Measurements from ENCODE around the gene ARID3A.

ARID3A gene

DNA sequence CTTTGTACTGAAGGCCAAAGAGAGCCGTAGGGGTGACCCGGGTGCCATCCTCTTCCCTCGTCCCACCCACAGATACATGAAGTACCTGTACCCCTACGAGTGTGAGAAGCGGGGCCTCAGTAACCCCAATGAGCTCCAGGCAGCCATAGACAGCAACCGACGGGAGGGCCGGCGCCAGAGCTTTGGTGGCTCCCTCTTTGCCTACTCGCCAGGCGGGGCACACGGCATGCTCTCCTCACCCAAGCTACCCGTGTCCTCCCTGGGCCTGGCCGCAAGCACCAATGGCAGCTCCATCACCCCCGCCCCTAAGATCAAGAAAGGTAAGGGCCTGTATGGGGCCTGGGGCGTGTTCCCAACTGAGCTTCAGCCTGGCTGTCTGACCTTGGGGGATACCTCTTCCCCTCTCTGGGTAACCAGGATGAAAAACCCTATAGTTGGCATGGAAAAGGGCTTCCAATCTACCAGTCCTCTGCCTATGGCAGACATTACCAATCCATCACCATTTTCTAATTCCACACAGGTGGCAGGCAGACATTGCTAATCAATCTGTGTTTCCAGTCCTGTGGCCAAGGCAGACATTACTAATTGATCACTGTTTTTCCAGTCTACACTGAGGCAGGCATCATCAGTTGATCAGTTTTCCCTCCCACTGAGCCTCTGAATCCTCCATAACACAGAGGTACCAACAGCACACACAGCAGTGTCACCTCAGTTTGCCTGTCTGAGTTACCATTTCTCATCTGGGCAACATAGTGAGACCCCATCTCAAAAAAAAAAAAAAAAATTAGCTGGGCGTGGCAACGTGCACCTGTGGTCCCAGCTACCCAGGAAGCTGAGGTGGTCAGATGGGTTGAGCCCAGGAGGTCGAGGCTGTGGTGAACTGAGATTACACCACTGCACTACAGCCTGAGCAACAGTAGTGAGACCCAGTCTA lies 39.2 kb downstream of the ARID3A start:
- DNase-seq (ENCODE audit: low read depth) = no peak

DNA sequence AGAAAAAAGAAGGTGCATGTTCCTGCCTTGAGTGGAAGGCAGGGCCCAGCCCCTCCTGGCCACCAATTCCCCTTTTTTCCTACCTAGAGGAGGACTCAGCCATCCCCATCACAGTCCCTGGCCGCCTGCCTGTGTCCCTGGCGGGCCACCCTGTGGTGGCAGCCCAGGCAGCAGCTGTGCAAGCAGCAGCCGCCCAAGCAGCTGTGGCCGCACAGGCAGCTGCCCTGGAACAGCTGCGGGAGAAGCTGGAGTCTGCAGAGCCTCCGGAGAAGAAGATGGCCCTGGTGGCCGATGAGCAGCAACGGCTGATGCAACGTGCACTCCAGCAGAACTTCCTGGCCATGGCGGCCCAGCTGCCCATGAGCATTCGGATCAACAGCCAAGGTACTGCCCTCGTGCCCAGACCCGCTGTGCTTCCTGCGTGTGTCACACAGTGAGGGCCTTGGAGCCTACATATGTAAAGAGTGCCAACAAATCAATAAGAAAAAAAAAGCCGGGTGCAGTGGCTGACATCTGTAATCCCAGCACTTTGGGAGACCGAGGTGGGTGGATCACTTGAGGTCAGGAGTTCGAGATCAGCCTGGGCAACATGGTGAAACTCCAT lies 40.8 kb downstream of the ARID3A start:
- DNase-seq (ENCODE audit: low read depth) = no peak

DNA sequence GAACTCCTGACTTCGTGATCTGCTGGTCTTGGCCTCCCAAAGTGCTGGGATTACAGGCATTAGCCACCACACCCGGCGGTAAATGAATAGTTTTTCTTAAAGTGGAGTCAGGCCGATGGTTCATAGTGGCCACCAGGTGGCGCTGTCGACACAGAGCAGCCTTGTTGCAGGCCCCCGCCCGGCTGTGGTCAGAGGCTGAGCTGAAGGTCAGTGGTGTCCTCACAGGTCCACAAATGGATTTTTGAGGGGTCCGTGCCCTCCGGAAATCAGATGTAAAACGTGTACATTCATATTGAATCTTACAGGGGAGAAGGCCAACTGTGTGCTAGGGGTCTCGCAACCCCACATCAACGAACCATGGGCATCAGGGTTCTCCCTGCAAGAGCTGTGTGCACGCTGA lies 44.9 kb downstream of the ARID3A start:
- no peak for DNase-seq (ENCODE audit: low read depth)

DNA sequence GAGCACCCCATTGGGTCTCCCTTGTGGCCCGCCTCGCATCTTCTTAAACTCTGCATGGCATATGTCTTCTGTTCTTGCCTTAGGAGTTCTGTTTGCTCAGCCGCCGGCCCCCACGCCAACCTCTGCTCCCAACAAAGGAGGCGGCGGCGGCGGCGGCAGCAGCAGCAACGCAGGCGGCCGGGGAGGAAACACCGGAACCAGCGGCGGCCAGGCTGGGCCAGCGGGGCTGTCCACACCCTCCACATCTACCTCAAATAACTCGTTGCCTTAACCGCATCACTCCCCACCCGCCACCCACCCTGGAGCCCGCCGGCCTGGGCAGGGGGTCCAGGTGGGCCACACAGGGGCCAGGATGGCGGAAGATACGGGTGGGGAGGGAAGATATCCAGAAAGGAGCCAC lies 46.0 kb downstream of the ARID3A start:
- no peak for DNase-seq (ENCODE audit: low read depth)

DNA sequence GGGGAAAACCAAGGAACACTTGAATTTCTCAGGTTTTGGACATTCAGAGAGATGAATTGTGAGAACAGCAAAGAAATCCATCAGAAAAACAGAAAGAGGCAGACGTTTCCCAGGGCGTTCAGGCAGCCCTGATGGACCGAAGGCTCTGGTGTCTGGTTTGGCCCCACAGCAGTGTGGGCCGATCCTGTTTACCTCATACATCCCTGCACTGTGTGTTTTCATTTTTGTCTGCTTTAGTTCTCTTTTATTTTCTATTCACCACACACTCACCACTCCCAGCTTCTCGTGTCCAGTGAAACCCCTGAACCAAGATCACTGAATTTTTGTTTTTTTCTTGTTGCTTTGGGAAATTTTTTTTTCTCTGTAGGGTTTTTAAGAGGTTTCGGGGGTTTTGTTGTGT lies 46.4 kb downstream of the ARID3A start:
- DNase-seq (ENCODE audit: low read depth) = no peak

DNA sequence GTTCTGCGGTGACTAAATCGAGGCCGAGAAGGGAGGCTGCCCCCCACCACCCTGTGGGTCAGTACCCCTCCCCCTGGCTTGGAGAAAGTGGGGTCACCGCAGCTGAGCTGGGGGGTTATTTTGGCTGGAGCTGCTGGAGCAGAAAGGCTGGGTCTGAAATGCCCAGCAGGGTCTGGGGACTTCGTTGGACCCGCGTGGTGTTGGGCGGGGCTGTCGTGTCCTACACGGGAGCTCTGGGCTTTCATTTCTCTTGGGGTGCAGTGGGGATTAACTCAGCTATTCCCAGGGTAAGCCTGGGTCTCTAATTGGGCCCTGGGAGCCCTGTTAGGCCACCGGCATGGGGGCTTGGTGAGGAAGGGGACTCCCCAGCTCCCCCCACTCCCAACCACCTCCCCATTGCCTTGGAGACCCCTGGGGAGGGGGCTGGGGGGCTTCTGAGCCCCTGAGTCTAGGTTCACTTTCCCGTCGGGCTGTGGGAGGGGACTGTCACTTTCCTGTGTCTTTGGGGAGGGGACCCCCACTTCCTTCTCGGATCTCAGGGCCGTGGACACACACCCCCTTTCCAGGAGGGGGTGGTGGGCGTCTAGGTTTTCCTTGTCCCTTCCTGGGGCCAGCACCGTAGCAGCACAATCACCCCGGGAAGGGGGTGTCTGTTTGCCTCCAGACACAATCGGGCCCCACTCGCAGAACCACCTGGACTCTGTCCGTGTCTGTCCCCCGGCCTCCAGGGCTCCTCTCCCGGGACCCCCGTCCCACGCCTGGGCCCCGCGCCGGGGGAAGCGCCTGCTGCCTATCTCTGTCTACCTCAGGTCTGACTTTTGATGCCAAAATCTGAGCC lies 48.1 kb downstream of the ARID3A start:
- no peak for DNase-seq (ENCODE audit: low read depth)

DNA sequence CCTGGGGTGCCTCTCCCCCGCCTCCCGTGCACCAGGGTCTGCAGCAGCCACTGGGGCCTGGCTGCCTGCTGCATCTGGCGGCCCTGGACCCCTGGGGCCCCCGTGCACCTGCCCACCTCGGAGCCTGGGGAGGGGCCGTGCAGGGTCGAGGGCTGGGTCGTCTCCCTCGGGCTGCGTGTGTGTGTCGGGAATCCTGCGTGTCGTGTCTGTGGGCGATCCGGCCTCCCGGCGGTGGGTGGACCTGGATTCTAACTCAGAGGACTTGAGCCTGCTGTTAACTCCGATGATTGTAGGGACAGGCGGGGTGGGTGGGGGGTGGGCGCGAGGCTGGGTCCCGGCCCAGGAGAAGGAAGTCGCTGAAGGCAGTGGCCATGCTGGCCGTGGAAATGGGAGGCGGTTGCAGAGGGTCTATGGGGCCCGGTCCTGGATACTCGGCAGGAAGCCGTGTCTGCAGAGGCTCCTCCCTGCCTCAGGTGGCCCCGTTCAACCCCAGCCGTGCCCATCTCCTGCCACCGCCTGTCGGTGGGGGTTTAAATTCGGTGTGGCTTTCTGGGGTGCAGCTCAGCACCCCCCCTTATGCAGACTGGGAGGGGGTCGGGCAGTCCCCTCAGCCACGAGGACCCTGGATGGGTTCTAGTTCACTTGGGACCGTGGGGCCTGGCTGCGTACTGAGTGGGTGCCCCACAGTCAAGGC lies 48.9 kb downstream of the ARID3A start:
- no peak for DNase-seq (ENCODE audit: low read depth)

DNA sequence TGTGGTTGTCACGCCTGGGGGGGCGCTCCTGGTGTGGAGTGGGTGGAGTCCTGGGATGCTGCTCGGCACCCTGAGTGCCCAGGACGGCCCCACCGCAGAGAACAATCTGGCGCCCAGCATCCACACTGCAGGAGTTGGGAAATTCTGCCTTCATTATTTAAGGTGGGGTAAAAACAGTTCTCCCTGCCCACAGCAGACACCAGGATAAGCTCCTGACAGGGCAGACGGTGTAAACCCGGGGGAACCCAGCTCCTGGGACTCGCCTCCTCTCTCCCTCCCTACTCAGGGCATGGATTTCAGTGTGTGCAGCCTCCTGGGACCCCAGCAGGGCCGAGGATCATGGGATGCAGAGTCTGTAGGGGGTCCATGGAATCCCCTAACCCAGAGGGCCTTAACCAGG lies 50.6 kb downstream of the ARID3A start:
- DNase-seq (ENCODE audit: low read depth) = no peak

DNA sequence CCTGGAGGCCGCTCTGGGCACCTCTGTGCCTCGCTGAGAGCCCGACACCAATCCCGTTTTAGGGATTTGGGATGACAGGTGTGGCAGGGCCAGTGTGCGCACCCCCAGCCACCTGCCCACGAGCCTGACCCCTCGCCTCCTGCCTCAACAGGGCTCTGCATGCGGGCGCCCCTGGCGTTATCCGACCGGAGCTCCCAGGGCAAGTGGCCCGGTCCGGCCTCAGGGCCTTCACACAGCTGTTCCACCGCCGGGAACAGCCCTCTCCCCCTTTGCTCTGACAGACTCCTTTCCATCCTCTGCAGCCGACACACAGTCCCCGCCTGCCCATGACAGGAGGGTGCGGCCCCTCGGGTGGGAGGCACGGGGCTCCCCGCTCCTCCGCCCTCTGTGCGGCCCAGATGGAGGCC lies 51.2 kb downstream of the ARID3A start:
- no peak for DNase-seq (ENCODE audit: low read depth)

DNA sequence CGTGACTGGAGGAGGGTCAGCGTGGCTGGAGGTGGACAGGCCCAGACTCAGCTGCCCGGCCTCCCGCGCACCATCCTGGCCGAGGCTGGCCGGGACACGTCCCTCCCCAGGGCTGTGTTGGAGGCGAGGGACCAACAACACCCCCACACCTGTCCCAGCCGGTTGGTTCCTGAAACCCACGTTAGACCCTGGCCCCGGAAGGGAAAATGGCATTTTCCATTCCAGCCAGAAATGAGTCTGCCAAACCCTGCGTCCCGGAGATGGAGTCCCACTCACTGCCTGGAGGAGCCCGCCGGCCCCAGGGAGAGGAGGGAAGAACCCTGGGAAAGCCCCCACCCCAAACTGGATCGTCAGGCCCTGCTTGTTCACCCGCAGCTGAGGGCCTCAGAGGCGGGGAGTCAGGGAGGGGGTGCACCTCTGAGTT lies 53.5 kb downstream of the ARID3A start:
- no peak for DNase-seq (ENCODE audit: low read depth)

DNA sequence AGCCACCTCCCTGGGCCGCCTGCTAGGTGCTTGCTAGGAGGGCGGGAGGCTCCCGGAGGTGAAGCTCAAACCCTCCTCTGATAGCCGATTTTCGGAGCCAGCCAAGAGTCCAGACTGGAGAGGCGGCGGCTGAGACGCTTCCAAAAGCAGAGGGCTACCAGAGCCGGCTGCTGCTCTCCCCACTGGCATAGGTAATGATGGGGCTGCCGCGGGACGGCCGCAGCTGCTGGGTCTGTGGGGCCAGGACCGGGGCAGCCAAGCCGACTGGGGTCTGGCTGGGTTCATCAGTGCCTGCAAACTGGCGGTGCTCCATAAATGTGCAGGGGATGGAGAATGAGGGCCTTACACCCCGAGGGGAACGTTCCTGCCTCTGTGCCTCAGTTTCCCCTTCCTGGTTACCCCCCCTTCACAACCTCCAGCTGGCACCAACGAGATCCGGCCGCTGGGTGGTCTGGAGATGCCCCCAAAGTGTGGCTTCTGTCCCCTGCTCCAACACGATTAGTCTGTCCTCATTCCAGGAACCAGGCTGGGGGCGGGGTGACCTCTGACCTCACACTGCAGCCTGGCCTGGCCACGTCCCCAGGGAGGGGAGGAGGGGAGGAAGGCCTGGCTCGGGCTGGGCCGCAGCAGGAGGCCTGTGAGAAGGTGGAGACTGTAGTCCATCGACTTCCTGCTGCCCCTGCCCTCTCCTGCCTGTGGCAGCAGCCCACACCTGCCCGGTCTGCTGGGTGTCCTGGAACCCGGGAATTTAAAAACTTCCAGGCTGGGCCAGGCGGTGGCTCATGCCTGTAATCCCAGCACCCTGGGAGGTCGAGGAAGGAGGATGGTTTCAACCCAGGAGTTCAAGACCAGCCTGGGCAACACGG lies 54.5 kb downstream of the ARID3A start:
- DNase-seq (ENCODE audit: low read depth) = no peak

DNA sequence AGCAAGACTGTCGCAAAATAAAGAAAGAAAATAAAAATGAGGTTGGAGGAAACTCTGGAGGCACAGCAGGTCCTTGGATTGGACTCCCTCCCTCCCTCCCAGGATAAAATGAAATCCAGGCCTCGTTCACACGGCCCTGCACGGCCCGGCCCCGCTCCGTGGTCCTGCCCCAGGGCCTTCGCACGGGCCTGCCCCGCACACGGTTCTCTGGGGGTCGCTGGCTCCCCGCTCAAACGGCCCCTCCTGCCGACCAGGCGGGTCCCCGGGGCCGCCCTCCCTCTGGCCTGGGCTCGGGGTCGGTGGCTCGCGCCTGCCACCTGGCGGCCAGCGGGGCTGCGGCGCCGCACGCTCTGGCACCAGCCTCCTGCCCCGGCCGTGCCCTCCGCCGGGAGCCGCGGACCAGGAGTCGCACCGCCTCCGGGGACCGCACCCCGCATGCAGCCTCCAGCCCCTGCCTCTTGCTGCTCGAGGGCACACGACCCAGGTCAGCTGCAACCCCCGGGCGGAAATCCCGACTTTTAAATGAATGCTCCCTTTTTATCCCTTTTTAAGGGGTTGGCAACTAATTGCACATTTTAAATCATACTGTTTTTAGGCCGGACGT lies 56.8 kb downstream of the ARID3A start:
- peak; percentile 54 for DNase-seq (ENCODE audit: low read depth)

DNA sequence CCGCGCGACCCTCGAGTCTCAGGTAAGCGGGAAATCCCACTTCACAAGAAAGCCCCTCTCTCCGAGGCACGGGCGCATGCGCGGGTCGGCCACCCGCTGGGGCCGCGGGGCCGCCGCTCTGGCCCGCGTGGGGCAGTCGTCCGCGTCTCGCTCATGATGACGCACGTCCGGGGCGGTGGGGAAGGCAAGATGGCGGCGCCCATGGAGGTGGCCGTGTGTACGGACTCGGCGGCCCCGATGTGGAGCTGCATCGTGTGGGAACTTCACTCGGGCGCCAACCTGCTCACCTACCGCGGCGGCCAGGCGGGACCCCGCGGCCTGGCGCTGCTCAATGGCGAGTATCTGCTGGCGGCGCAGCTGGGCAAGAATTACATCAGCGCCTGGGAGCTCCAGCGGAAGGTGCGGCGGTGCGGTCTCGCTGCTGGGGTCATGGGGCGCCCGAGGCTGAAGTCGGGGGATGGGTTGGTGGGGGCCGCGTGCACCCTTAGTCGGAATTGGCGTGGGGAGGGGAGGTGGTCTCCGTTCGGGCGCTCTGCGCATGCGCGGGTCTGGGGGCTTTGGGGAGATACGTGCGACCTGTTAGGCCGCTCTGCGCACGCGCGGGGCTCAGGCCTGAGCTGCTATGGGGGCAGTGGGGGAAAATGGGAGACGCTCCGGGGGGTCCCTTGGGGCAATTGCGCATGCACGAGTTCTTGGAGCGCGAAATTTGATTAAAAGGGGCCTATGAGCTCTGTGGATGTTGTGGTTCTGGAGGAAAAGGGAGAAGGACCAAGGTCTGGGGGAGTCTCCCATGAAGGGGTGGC lies 58.5 kb downstream of the ARID3A start, which contains the start of gene WDR18:
TSS of gene WDR18 (plus strand) at position 181 of the 803 bp plus-strand sequence. CDS start at position 190, 9 bp downstream.
- DNase-seq (ENCODE audit: low read depth) = peak; percentile 69

DNA sequence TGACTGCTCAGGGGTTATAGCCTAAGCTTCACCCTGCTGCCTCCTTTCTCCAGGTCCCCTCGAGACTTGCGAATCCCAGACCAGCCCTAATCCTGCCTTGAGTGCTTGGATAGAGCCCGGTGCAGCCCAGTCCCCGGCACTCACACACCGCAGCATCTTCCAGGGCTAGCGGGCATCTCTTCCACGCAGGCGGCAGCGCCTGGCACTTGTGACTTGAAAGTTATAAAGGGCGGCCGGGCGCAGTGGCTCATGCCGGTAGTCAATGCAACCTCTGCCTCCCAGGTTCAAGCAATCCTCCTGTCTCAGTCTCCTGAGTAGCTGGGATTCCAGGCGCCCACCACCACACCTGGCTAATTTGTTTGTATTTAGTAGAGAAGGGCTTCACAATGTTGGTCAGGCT lies 60.2 kb downstream of the ARID3A start:
- DNase-seq (ENCODE audit: low read depth) = no peak

DNA sequence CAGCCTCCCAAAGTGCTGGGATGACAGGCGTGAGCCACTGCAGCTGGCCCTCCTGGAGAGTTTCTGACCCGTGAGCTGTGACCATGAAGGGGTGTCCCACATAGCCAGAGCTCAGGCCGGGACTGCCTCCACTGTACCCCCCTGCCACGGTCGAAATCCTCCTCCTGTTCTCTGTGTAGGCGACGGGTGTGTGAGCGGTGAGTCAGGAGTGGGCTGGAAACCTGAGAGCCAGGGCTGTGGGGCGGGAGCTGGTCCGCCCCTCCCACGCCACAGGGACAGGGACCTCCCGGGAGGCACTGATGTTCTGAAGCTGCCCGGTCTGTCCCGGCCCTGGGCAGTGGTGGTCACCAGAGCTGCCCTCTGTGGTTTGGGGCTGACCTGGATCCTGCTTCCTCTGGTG lies 62.2 kb downstream of the ARID3A start:
- DNase-seq (ENCODE audit: low read depth) = no peak

DNA sequence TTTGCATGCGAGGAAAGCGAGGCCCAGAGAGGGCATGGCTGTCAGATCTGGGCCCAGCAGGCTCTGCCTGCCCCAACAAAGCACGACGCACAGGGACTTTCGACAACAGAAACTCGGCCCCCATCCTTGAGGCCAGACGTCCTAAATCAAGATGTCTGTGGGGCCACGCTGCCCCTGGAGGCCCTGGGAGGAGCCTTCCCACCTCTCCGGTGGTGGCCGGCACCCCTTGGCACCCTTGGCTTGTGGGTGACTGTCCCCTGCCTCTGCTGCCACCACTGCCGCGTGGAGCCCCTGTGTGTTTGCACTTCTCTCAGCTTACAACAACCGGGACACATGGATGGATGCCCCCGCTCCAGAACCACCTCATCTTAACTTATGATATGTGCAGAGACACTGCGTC lies 62.7 kb downstream of the ARID3A start:
- DNase-seq (ENCODE audit: low read depth) = no peak

DNA sequence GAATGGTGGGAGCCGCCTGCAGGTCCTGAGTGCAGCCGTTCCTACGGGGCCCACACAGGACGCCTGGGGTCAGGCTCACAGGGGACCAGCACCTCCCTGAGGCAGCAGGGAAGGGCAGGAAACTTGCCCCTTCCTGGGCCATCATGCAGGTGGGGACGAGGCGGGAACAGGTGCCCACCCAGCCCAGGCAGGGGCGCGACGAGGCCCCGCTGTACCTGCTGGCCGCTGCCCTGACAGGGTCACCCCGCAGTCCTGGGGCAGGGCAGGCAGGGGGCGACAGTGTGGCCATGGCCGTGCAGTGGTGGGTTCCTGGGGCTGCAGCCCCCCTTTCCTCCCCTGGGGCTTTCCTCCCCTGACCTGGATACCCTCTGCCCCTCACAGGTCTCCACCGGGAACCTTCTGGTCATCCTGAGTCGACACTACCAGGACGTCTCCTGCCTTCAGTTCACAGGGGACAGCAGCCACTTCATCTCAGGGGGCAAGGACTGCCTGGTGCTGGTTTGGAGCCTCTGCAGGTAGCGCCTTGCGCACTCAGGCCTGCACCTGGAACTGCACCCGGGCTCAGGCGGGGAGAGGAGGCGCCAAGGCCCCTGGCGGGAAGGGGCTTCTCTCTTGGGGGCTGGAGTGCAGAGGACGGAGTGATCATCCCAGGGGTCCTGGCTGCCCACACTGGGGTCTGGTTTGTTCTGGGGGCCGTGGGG lies 63.7 kb downstream of the ARID3A start:
- DNase-seq (ENCODE audit: low read depth) = no peak

DNA sequence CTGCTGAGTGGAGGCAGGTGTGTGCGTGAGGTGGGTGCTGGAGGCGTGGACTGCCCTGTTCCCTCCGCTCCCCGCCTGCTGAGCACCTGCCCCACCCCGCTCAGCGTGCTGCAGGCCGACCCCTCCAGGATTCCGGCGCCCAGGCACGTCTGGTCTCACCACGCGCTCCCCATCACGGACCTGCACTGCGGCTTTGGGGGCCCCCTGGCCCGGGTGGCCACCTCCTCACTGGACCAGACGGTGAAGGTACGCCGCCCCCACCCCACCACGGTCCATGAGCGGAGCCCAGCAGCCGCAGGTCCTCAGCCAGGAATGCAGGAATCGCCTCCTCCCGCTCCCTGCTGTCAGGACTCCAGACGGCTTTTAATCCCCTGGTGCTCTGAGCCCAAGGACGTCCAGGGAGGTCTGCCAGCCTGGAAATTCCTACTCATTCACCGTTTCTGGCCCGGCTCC lies 64.3 kb downstream of the ARID3A start:
- no peak for DNase-seq (ENCODE audit: low read depth)

DNA sequence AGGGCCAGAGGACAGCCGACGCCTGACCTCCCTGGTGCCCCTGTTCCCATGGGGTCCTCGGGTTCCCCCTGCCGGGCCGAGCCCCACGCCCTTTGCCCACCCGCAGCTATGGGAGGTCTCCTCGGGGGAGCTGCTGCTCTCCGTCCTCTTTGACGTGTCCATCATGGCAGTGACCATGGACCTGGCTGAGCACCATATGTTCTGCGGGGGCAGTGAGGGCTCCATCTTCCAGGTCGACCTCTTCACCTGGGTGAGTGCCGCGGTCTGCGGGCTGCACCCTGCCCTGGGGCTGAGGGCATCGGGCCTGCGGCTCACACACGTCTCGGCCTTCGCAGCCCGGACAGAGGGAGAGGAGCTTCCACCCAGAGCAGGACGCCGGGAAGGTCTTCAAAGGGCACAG lies 64.9 kb downstream of the ARID3A start:
- DNase-seq (ENCODE audit: low read depth) = no peak
